ES-I3 (cell line): ENCODE measurements around the gene ADRA2A.

Experiments used
- H3K36me3 ChIP-seq: 2 replicates; pipeline ENCODE4 v1.6.1; 2013; ENCODE audit warnings: mild to moderate bottlenecking, low read length, control low read depth, moderate library complexity; ENCODE audit not compliant: insufficient read depth
- H3K4me1 ChIP-seq: 2 replicates; pipeline ENCODE4 v1.6.1; 2013; ENCODE audit warnings: mild to moderate bottlenecking, control low read depth, low read length; ENCODE audit not compliant: insufficient read depth
- H3K9ac ChIP-seq: 2 replicates; pipeline ENCODE4 v1.6.1; 2013; ENCODE audit warnings: low read depth, mild to moderate bottlenecking, low read length, moderate library complexity
- H3K9me3 ChIP-seq: 2 replicates; pipeline ENCODE4 v1.6.1; 2013; ENCODE audit warnings: mild to moderate bottlenecking, low read length, moderate library complexity; ENCODE audit not compliant: control insufficient read depth, insufficient read depth

ADRA2A gene

DNA sequence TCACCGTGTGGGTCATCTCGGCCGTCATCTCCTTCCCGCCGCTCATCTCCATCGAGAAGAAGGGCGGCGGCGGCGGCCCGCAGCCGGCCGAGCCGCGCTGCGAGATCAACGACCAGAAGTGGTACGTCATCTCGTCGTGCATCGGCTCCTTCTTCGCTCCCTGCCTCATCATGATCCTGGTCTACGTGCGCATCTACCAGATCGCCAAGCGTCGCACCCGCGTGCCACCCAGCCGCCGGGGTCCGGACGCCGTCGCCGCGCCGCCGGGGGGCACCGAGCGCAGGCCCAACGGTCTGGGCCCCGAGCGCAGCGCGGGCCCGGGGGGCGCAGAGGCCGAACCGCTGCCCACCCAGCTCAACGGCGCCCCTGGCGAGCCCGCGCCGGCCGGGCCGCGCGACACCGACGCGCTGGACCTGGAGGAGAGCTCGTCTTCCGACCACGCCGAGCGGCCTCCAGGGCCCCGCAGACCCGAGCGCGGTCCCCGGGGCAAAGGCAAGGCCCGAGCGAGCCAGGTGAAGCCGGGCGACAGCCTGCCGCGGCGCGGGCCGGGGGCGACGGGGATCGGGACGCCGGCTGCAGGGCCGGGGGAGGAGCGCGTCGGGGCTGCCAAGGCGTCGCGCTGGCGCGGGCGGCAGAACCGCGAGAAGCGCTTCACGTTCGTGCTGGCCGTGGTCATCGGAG is 1.8 kb downstream of the ADRA2A start:
- H3K9ac ChIP-seq, result no peak overlapping the region; the same call in 1 of the 2 replicates
- 0 out of 2 replicates have a peak, but pooled peaks cover 4% of the 10 kb centered on the region for H3K4me1 ChIP-seq
- H3K36me3 ChIP-seq, result no peaks in the 10 kb centered on the region
- H3K9me3 ChIP-seq, result no peaks in the 10 kb centered on the region

DNA sequence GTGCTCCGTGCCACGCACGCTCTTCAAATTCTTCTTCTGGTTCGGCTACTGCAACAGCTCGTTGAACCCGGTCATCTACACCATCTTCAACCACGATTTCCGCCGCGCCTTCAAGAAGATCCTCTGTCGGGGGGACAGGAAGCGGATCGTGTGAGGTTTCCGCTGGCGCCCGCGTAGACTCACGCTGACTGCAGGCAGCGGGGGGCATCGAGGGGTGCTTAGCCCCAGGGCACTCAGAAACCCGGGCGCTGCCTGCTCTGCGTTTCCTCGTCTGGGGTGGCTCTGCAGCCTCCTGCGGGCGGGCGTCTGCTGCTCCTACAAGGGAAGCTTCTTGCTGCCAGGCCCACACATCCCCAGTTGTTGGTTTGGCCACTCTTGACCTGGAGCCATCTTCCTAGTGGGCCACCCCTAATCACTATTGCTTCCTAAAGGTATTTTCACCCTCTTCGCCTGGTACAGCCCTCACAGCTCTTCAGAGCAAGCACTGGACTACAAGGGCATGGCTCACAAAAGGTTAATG is 2.5 kb downstream of the ADRA2A start:
- H3K36me3 ChIP-seq, result no peaks in the 10 kb centered on the region
- no peak overlapping the region for H3K9ac ChIP-seq
- no peaks in the 10 kb centered on the region for H3K9me3 ChIP-seq
- H3K4me1 ChIP-seq, result 0 out of 2 replicates have a peak, but pooled peaks cover 4% of the 10 kb centered on the region

DNA sequence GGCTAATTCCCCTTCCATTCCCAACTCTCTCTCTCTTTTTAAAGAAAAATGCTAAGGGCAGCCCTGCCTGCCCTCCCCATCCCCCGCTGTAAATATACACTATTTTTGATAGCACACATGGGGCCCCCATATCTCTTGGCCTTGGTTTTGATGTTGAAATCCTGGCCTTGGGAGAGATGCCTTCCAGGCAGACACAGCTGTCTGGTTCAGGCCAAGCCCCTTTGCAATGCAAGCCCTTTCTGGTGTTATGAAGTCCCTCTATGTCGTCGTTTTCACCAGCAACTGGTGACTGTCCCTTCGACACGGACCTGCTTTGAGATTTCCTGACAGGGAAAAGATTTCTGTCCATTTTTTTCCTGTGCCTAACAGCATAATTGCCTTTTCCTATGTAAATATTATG is 3.0 kb downstream of the ADRA2A start:
- H3K36me3 ChIP-seq, result no peaks in the 10 kb centered on the region
- no peak overlapping the region for H3K9ac ChIP-seq
- no peaks in the 10 kb centered on the region for H3K9me3 ChIP-seq
- H3K4me1 ChIP-seq, result 0 out of 2 replicates have a peak, but pooled peaks cover 4% of the 10 kb centered on the region

DNA sequence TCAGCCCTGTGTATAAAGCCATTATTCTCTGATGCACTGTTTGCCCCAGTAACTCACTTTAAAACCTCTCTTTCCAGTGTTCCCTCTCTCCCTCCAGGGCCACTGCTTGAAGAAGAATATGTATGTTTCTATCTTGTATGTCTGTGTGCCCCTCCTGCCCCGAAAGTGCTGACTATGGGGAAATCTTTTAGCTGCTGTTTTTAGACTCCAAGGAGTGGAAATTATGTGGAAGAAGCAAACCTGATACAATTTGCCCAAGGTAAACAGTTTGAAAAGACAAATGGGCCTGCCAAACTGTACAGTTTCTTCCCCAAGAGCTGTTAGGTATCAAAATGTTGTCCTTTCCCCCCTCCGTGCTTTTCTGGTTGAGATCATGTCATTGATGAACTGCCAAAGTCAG is 3.4 kb downstream of the ADRA2A start:
- no peaks in the 10 kb centered on the region for H3K36me3 ChIP-seq
- no peak overlapping the region for H3K9ac ChIP-seq
- H3K9me3 ChIP-seq, result no peaks in the 10 kb centered on the region
- 0 out of 2 replicates have a peak, but pooled peaks cover 4% of the 10 kb centered on the region for H3K4me1 ChIP-seq

DNA sequence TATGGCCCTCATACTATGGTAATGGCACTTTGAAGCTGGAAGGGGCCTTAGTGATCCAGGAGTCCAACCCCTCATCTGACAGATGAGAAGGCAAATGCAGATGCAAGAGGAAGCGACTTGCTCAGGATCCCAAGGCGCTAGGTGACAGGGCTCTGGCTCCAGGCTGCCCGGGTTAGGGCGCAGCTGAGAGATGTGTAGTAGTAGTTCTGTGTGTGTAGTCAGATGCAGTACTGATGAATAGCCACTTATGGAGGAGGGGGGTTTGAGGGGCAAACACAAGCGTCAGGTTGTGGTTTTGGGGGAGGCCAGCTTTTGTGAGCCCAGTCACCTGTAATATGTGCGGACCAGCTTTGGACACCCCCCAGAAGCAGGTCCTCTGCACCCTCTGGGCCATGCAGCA is 4.8 kb downstream of the ADRA2A start:
- H3K36me3 ChIP-seq, result no peaks in the 10 kb centered on the region
- H3K9ac ChIP-seq, result no peak overlapping the region
- H3K9me3 ChIP-seq, result no peaks in the 10 kb centered on the region
- 0 out of 2 replicates have a peak, but pooled peaks cover 4% of the 10 kb centered on the region for H3K4me1 ChIP-seq

DNA sequence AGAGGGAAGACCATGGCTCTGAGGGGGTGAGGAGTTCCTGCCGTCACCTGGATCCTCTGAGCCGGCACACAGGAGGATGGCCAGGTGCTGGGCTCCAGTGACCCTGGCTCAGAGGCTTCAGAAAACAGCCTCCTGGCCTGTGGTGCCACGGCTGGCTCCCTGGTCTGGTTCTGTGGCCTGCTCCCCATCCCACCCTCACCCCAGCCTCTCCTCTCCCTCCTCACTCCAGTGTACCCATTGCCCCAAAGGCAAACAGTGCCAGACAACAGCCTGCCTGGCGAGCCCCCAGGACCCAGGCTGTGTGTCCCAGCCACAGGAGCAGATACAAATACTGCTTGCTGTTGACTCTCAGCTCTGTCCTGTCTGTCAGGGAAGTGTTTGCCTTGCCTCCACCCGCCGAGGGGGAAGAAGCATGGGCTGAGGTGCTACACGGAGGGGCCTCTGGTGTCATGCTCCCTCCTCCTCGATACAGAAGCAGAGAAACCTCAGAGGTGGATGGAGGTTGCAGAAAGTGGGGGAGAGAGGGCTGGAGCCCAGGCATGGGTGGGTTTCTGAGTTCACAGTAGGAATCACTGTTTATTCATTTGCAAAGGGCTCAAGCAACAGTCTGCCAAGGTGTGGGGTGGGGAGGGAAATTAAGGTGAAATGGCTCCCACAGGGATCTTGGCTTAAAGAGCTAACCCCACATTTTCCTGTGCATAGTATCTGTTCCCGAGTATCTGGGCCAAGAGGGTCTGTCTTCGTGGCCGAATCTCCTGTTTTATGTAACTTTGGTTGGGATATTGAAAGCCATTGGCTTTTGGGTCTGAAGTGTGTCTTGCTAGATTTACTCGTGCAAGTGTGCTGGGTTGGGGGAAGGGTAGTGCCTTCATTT is 5.5 kb downstream of the ADRA2A start:
- H3K4me1 ChIP-seq, result 0 out of 2 replicates have a peak, but pooled peaks cover 4% of the 10 kb centered on the region
- no peaks in the 10 kb centered on the region for H3K9me3 ChIP-seq
- H3K9ac ChIP-seq, result no peak overlapping the region
- H3K36me3 ChIP-seq, result no peaks in the 10 kb centered on the region

DNA sequence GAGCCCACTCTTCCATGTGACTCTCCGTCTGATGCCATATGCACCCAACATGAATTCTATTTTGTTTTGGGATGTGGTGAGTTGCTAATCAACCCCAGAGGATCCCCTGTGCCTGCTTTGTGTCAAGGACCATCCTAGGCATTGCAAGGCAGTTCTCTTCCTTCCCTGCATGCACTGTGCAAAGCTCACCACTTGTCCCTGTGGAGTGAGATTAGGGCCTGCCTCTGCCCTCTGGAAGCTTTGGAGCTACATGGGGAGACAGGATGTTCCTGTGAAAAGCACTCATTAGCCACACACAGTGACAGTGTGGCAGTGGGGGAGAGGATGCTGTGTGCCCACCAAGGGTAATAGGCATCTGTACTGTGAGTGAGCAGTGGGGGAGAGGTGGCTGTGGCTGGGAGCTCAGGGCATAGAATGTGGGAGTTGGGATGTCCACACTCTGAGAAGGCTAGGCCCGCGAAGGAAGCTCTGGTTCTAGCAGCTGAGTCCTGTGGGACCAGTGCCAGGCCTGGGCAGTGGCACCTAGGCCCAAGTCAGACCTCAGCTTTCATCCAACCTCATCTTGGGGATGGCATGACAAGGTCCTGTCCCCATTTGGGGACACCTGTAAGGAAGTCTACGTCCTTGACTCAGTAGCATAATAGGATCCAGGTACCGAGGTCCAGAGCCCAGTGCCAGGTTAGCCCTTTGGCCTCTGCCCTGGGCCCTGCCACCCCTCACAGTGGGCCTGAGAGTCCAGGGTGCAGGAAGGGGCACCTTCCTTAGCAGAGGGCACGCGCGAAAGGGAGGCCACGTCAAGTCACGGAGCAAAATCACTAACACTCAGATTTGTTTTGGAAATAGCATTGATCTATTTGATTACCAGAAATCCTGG is 6.6 kb downstream of the ADRA2A start:
- 0 out of 2 replicates have a peak, but pooled peaks cover 4% of the 10 kb centered on the region for H3K4me1 ChIP-seq
- no peaks in the 10 kb centered on the region for H3K9me3 ChIP-seq
- no peaks in the 10 kb centered on the region for H3K36me3 ChIP-seq
- H3K9ac ChIP-seq, result no peak overlapping the region

DNA sequence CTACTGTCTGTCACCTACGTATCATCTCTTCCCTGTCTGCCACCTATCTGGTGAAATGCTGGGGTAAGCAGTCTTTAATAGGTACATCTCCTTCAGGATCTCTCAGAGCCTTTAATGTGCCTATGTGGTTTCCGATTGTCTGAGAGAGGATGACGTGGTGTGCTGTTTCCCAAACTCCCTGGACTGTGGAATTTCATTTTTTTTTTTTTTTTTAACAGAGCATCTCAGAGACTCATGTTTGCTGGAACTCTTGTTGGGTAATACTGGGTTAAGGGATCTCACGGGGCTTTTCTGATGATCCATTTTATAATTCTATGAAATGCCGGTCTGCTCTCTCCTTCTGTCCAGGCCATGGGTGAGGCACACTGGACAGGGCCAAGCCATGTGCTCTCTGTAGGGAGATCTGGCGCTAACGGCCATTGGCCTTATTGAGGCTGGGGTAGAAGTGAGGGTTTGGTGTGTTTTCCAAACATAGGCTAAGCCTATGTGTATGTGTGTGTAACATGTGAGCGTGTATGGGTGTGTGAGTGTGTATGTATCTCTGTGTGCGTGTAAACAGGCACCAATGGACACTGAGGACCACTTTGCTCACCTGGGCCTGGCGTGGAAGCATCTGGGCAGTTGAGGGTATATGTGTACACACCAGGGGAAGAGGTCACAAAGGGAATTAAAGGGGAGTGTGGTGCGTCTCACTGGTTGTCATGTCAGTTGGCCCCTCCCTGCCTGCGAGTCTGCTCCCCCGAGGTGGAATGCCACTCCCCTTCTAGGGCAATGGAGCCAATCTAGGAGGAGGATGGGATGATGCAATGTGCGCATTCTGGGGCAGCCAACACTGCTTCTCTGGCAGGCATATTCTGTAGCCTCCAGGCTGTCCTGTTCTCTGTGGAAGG is 7.8 kb downstream of the ADRA2A start:
- Histone ChIP-seq H3K9ac (no peak overlapping the region), H3K36me3 (no peaks in the 10 kb centered on the region), H3K4me1 (0 out of 2 replicates have a peak, but pooled peaks cover 4% of the 10 kb centered on the region), H3K9me3 (no peaks in the 10 kb centered on the region)

DNA sequence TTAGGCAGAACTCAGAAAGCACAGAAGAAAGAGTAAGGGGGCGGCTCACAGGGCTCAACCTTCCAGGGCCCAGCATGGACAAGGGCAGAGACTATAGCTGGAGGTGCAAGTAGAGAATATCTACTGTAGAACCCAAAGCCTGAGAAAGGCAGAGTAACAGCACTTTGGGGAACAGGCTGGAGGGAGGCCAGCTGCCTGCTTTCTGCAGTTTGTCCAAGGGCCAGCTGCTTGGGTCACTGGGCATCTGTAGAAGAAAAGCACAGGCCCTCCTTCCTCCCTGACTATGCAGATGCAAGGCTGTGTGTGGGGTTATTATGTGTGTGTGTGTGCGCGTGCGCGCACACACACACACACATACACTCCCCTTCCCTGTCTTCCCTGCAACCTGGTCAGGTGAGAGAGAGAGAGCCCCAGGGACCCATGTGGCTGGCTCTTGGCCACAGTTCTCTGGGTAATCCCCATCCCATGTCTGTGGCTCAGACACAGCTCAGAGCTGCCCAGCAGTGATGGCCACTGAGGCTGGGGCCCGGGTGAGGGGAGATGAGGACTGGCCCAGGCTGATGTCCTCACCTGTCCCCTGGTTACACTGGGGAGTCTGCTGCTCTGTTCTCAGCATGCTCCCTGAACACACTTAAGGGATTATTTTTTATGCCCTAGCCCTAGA is 9.0 kb downstream of the ADRA2A start:
- Histone ChIP-seq H3K9ac (no peak overlapping the region), H3K4me1 (0 out of 2 replicates have a peak, but pooled peaks cover 4% of the 10 kb centered on the region), H3K9me3 (no peaks in the 10 kb centered on the region), H3K36me3 (no peaks in the 10 kb centered on the region)

DNA sequence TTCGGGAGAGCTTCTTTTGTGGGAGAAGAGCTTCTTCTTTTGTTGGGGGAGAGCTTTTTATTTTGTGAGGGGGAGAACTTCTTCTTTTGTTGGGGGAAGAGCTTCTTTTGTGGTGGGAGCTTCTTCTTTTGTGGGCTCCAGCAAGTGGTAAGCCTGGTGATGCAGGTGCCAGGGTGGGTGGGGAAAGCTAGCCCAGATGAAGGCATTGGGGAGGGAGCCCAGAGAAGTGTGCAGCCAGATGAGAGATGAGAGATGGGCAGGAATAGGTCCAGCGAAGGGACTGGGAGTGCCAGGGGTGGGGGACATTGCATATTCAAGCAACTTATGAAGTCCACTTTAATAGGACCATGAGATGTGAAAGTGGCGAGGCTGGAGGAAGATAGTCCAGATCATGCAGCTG is 9.7 kb downstream of the ADRA2A start:
- H3K36me3 ChIP-seq, result no peaks in the 10 kb centered on the region
- no peak overlapping the region for H3K9ac ChIP-seq
- H3K4me1 ChIP-seq, result 0 out of 2 replicates have a peak, but pooled peaks cover 4% of the 10 kb centered on the region
- H3K9me3 ChIP-seq, result no peaks in the 10 kb centered on the region

DNA sequence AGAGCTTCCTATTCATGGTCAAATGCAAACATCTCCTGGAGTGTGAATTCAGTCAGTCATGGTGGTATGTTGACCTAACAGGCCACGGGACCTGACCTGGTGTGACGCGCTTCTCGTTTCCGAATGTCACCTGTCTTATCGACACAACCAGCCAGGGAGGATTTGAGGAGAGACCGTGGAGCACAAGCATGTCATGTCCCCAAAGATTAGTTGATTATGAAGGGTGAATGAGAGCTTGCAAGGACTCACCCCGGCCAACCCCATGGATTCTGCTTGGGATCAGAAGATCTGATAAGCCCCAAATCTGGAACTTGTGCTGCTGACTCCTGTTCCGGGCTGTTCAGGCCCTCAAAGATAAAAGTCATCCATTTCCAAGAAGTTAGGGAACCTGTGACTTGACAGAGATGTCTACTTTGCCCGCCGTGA is 10.5 kb downstream of the ADRA2A start:
- H3K36me3 ChIP-seq, result no peaks in the 10 kb centered on the region
- no peaks in the 10 kb centered on the region for H3K9me3 ChIP-seq
- no peak overlapping the region for H3K9ac ChIP-seq
- H3K4me1 ChIP-seq, result 0 out of 2 replicates have a peak, but pooled peaks cover 4% of the 10 kb centered on the region

DNA sequence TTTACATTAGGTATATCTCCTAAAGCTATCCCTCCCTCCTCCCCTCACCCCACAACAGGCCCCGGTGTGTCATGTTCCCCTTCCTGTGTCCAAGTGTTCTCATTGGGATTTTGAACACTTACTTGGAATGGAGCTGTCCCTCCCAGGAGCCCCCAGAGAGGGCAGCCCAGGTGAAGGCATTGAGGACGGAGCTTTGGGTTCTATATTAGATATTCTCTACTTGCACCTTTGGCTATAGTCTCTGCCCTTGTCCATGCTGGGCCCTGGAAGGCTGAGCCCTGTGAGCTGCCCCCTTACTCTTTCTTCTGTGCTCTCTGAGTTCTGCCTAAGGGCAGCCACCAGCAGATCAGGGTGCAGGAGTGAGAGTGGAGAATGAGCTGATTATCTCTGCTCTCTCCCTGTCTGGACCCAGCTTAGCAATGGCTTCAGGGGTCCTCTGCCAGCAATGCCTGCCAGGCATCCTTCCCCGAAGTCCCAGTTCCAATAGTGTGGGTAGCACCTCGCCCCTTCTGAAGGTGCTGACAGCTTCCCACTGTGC is 11.2 kb downstream of the ADRA2A start:
- Histone ChIP-seq H3K9ac (no peak overlapping the region), H3K4me1 (no peaks in the 10 kb centered on the region), H3K36me3 (no peaks in the 10 kb centered on the region), H3K9me3 (no peaks in the 10 kb centered on the region)
